Measurements from ENCODE around the gene GABBR2. TPM values are rescaled to one million over a fixed set of nuclear protein-coding genes. Genes with fewer than 3 reads are reported as not detected.

The GABBR2 gene
- total and polyA plus RNA-seq, 2 donors, result 0.14 TPM

DNA sequence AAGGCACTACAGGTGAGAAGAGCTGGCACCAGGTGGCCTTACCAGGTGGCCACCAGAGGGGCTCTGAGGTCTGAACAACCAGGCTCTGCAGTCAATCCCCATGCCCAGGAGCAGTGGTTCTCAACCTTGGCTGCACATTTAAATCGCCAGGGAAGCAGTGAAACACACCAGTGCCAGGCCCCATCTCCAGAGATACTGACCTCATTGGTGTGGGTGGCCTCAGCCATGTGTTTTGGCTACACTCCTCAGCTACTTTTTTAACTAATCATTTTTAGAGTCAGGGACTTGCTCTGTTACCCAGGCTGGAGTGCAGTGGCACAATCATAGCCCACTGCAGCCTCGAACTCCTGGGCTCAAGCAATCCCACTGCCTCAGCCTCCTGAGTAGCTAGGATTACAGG, 56.0 kb downstream of the GABBR2 start:
- no peak overlapping the region for H3K4me3 ChIP-seq (ENCODE audit: low read length in 2 of 2)
- no peaks in the 10 kb centered on the region for H3K4me1 ChIP-seq (ENCODE audit: control insufficient read depth in 2 of 2, insufficient read depth in 2 of 2, low read length in 2 of 2)
- 93% methylated on average over 2 of the region's 2 CpGs for WGBS
- no peak for DNase-seq (ENCODE audit: low read depth in 6 of 9, low spot score in 9 of 9)
- no peak overlapping the region for H3K27ac ChIP-seq (ENCODE audit: low read depth in 1 of 2, low read length in 1 of 2)
- no peaks in the 10 kb centered on the region for H3K36me3 ChIP-seq (ENCODE audit: control insufficient read depth in 2 of 2, insufficient read depth in 2 of 2, low read length in 1 of 2)
- peaks cover 0 to 5% of the 10 kb centered on the region in 2 donors for H3K27me3 ChIP-seq (ENCODE audit: control insufficient read depth in 2 of 2, insufficient read depth in 1 of 2, low read length in 1 of 2)
- no peaks in the 10 kb centered on the region for H3K9me3 ChIP-seq (ENCODE audit: control insufficient read depth in 2 of 2, insufficient read depth in 1 of 2, low read length in 1 of 2)

DNA sequence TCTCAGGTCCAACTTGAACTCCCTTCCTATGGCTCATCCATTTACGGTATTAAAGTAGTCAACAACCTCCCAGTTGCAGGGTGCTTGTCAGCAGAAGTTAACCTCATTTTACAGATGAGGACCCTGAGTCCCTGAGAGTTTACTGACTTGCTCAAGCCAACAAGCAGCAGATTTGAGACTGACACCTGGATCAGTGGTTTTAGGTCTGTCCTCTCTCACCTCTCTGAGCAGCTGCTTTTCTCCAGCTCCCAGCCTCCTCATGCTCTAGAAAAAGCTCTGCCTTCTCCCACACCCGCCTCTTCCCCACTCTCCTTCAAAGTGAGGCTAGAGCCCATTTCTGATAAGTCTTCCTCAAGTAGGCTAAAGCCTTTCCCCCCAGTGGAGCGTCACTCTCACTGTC, 56.4 kb downstream of the GABBR2 start:
- Histone ChIP-seq H3K4me3 (ENCODE audit: low read length in 2 of 2) (no peak overlapping the region), H3K27ac (ENCODE audit: low read depth in 1 of 2, low read length in 1 of 2) (no peak overlapping the region), H3K36me3 (ENCODE audit: control insufficient read depth in 2 of 2, insufficient read depth in 2 of 2, low read length in 1 of 2) (no peaks in the 10 kb centered on the region), H3K9me3 (ENCODE audit: control insufficient read depth in 2 of 2, insufficient read depth in 1 of 2, low read length in 1 of 2) (no peaks in the 10 kb centered on the region), H3K4me1 (ENCODE audit: control insufficient read depth in 2 of 2, insufficient read depth in 2 of 2, low read length in 2 of 2) (no peaks in the 10 kb centered on the region), H3K27me3 (ENCODE audit: control insufficient read depth in 2 of 2, insufficient read depth in 1 of 2, low read length in 1 of 2) (peaks cover 0 to 5% of the 10 kb centered on the region in 2 donors)
- DNase-seq (ENCODE audit: low read depth in 6 of 9, low spot score in 9 of 9), result no peak
- WGBS, result 96% methylated on average over 3 of the region's 3 CpGs

DNA sequence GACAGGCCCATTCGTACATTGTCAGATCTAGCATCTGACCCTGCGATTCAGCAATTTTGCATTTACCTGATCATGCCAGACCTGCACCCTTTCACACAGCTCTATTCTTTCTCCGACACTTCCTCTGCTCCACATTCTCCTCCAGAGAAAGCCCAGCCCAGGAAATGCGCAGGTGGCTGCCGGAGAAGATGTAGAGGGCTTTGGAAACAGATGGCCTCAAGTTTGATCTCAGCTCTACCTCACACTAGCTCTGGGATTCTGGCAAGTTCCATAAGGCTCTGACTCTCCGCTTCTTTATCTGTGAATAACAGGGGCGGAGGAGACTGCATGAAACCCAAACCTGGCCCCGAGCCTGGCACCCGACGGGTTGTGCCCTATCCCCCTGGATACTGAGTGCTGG, 61.5 kb downstream of the GABBR2 start:
- 97% methylated on average over 10 of the region's 10 CpGs for WGBS
- Histone ChIP-seq H3K27me3 (ENCODE audit: control insufficient read depth in 2 of 2, insufficient read depth in 1 of 2, low read length in 1 of 2) (no peaks in the 10 kb centered on the region), H3K4me3 (ENCODE audit: low read length in 2 of 2) (no peak overlapping the region), H3K4me1 (ENCODE audit: control insufficient read depth in 2 of 2, insufficient read depth in 2 of 2, low read length in 2 of 2) (no peaks in the 10 kb centered on the region), H3K27ac (ENCODE audit: low read depth in 1 of 2, low read length in 1 of 2) (no peak overlapping the region), H3K9me3 (ENCODE audit: control insufficient read depth in 2 of 2, insufficient read depth in 1 of 2, low read length in 1 of 2) (no peaks in the 10 kb centered on the region), H3K36me3 (ENCODE audit: control insufficient read depth in 2 of 2, insufficient read depth in 2 of 2, low read length in 1 of 2) (no peaks in the 10 kb centered on the region)
- DNase-seq (ENCODE audit: low read depth in 6 of 9, low spot score in 9 of 9), result no peak

DNA sequence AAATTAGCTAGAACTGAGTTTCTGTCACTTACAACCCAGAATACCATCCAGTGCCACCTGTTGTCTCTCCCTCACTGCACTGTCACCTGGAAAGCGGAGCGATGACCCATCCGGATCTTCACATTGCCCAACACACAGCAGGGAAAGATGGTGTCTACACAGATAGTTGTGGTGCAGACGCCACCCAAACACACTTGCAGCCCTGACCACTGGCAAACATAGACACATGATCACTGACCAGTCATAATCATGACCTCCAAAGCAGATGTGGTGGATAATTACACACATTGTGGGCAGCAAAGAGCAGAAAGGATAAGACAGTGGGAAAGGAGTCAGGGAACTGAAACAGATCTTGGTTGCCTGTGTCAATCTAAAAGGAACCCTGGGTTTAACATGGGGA, 64.7 kb downstream of the GABBR2 start:
- no peak for DNase-seq (ENCODE audit: low read depth in 6 of 9, low spot score in 9 of 9)
- whole genome bisulfite sequencing, result 97% methylated on average over 4 of the region's 4 CpGs
- peaks cover 0 to 2% of the 10 kb centered on the region in 2 donors for H3K27me3 ChIP-seq (ENCODE audit: control insufficient read depth in 2 of 2, insufficient read depth in 1 of 2, low read length in 1 of 2)
- H3K9me3 ChIP-seq (ENCODE audit: control insufficient read depth in 2 of 2, insufficient read depth in 1 of 2, low read length in 1 of 2), result no peaks in the 10 kb centered on the region
- no peak overlapping the region for H3K4me3 ChIP-seq (ENCODE audit: low read length in 2 of 2)
- no peaks in the 10 kb centered on the region for H3K36me3 ChIP-seq (ENCODE audit: control insufficient read depth in 2 of 2, insufficient read depth in 2 of 2, low read length in 1 of 2)
- H3K4me1 ChIP-seq (ENCODE audit: control insufficient read depth in 2 of 2, insufficient read depth in 2 of 2, low read length in 2 of 2), result no peaks in the 10 kb centered on the region
- H3K27ac ChIP-seq (ENCODE audit: low read depth in 1 of 2, low read length in 1 of 2), result no peak overlapping the region

DNA sequence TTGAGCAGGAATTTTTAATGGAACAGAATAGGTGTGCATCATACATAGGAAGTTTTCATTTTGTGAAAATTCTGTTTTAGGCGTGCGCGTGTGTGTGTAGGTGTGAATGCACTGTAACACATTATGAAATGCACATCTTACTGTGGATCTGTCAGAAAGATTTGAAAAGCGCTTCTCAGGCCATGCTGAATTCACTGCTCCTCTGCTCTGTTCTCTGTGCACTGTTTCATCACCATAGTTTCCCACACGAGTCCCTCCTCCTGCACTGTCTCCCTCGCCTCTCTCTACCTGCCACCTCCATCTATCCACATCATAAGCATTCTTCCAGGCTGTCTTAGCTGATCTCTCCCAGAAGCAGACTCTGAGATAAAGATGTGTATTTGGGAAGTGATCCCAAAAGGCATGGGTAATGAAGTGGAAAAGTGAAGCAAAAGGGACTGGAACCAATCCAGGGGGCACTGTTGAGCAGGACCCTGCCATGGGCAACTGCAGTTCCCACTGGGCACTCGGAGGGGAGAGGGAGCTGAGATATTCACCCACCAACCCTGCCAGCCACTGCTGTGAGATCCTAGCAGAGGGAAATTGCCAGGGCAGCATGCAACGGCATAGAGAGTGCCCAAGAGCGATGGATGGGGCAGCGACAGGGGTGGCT, 65.9 kb downstream of the GABBR2 start:
- Histone ChIP-seq H3K27me3 (ENCODE audit: control insufficient read depth in 2 of 2, insufficient read depth in 1 of 2, low read length in 1 of 2) (peaks cover 0 to 2% of the 10 kb centered on the region in 2 donors), H3K27ac (ENCODE audit: low read depth in 1 of 2, low read length in 1 of 2) (no peak overlapping the region), H3K36me3 (ENCODE audit: control insufficient read depth in 2 of 2, insufficient read depth in 2 of 2, low read length in 1 of 2) (no peaks in the 10 kb centered on the region), H3K9me3 (ENCODE audit: control insufficient read depth in 2 of 2, insufficient read depth in 1 of 2, low read length in 1 of 2) (no peaks in the 10 kb centered on the region), H3K4me1 (ENCODE audit: control insufficient read depth in 2 of 2, insufficient read depth in 2 of 2, low read length in 2 of 2) (no peaks in the 10 kb centered on the region), H3K4me3 (ENCODE audit: low read length in 2 of 2) (no peak overlapping the region)
- 90% methylated on average over 10 of the region's 10 CpGs for WGBS
- no peak for DNase-seq (ENCODE audit: low read depth in 6 of 9, low spot score in 9 of 9)

DNA sequence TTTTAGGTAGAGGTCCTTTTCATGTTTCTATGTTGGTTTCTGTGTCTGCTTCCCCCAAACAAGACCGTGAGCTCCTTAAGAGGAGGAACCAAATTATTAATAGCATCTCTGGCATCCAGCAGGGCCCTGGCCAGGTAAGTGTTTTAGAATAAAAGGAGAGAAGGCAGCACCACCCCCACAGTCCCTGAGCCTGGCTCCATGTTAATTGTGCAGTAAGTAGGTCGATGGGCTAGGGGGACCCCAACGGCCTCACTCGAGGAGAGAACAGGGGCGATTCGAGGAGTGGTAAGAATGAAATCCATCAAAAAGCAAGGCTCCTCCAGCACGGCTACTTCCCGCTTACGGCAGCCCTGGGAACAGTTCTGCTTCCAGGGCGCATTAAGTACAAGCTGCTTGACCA, 67.0 kb downstream of the GABBR2 start:
- H3K27me3 ChIP-seq (ENCODE audit: control insufficient read depth in 2 of 2, insufficient read depth in 1 of 2, low read length in 1 of 2), result peaks cover 0 to 2% of the 10 kb centered on the region in 2 donors
- H3K9me3 ChIP-seq (ENCODE audit: control insufficient read depth in 2 of 2, insufficient read depth in 1 of 2, low read length in 1 of 2), result no peaks in the 10 kb centered on the region
- no peaks in the 10 kb centered on the region for H3K4me1 ChIP-seq (ENCODE audit: control insufficient read depth in 2 of 2, insufficient read depth in 2 of 2, low read length in 2 of 2)
- WGBS, result 80% methylated on average over 10 of the region's 10 CpGs
- no peak overlapping the region for H3K4me3 ChIP-seq (ENCODE audit: low read length in 2 of 2)
- DNase-seq (ENCODE audit: low read depth in 6 of 9, low spot score in 9 of 9), result no peak
- no peaks in the 10 kb centered on the region for H3K36me3 ChIP-seq (ENCODE audit: control insufficient read depth in 2 of 2, insufficient read depth in 2 of 2, low read length in 1 of 2)
- no peak overlapping the region for H3K27ac ChIP-seq (ENCODE audit: low read depth in 1 of 2, low read length in 1 of 2)

DNA sequence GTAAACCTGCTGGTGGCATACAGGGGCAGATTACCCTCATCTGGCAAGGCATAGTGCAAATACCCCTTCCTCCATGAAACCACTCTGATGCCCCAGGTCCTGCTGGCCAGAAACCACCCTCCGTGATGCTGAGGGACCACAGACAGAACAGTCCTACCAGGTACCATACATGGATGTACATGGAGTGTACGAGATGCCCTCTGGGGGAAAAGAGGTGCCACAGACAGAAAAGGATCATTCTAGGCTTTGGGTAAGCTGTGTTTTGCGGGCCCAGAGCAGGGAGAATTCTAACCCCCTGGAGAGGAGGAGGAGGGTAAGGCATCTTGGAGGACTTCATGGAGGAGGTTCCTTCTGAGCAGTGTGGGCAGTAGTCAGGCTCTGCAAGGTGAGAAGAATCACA, 68.3 kb downstream of the GABBR2 start:
- H3K9me3 ChIP-seq (ENCODE audit: control insufficient read depth in 2 of 2, insufficient read depth in 1 of 2, low read length in 1 of 2), result no peaks in the 10 kb centered on the region
- H3K36me3 ChIP-seq (ENCODE audit: control insufficient read depth in 2 of 2, insufficient read depth in 2 of 2, low read length in 1 of 2), result no peaks in the 10 kb centered on the region
- H3K4me3 ChIP-seq (ENCODE audit: low read length in 2 of 2), result no peak overlapping the region
- peaks cover 0 to 2% of the 10 kb centered on the region in 2 donors for H3K27me3 ChIP-seq (ENCODE audit: control insufficient read depth in 2 of 2, insufficient read depth in 1 of 2, low read length in 1 of 2)
- H3K27ac ChIP-seq (ENCODE audit: low read depth in 1 of 2, low read length in 1 of 2), result no peak overlapping the region
- DNase-seq (ENCODE audit: low read depth in 6 of 9, low spot score in 9 of 9), result no peak
- H3K4me1 ChIP-seq (ENCODE audit: control insufficient read depth in 2 of 2, insufficient read depth in 2 of 2, low read length in 2 of 2), result no peaks in the 10 kb centered on the region
- 95% methylated on average over 3 of the region's 3 CpGs for WGBS

DNA sequence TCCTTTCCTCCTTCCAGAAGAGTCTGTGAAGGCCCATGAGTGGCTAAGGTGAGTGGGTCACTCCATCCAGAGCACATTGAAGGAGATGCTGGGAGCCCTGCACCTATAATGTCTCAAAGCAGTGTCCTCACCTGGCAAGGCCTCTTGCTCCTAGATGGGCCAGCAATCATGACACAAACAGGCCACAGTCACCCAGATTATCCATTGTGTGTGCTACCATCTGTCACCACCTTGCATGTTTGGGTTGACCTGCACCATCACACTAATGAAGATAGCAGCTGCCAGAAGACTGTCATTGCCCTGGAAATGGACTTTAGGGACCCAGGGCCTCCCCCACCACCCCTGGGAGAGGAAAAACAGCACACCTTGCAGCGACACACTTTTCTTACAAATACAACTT, 69.6 kb downstream of the GABBR2 start:
- Histone ChIP-seq H3K27me3 (ENCODE audit: control insufficient read depth in 2 of 2, insufficient read depth in 1 of 2, low read length in 1 of 2) (peaks cover 0 to 2% of the 10 kb centered on the region in 2 donors), H3K4me3 (ENCODE audit: low read length in 2 of 2) (no peak overlapping the region), H3K4me1 (ENCODE audit: control insufficient read depth in 2 of 2, insufficient read depth in 2 of 2, low read length in 2 of 2) (no peaks in the 10 kb centered on the region), H3K27ac (ENCODE audit: low read depth in 1 of 2, low read length in 1 of 2) (no peak overlapping the region), H3K9me3 (ENCODE audit: control insufficient read depth in 2 of 2, insufficient read depth in 1 of 2, low read length in 1 of 2) (no peaks in the 10 kb centered on the region), H3K36me3 (ENCODE audit: control insufficient read depth in 2 of 2, insufficient read depth in 2 of 2, low read length in 1 of 2) (no peaks in the 10 kb centered on the region)
- 95% methylated on average over 1 of the region's 1 CpG for WGBS
- DNase-seq (ENCODE audit: low read depth in 6 of 9, low spot score in 9 of 9), result no peak

DNA sequence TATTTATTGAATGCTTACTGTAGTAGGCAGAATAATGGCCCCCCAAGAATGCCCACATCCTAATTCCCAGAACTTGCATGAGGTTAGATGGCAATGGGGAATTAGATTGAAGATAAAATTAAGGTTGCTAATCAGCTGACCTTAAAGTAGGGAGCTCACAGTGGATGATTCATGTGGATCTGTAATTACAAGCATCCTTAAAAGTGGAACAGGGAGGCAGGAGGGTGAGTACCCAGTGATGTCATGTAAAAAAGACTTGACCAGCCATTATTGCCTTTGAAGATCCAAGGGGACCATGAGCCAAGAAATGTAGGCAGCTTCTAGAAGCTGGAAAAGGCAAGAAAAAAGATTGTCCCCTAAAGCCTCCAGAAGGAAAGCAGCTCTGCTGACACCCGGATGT, 71.4 kb downstream of the GABBR2 start:
- Histone ChIP-seq H3K27ac (ENCODE audit: low read depth in 1 of 2, low read length in 1 of 2) (no peak overlapping the region), H3K4me1 (ENCODE audit: control insufficient read depth in 2 of 2, insufficient read depth in 2 of 2, low read length in 2 of 2) (no peaks in the 10 kb centered on the region), H3K36me3 (ENCODE audit: control insufficient read depth in 2 of 2, insufficient read depth in 2 of 2, low read length in 1 of 2) (no peaks in the 10 kb centered on the region), H3K9me3 (ENCODE audit: control insufficient read depth in 2 of 2, insufficient read depth in 1 of 2, low read length in 1 of 2) (no peaks in the 10 kb centered on the region), H3K27me3 (ENCODE audit: control insufficient read depth in 2 of 2, insufficient read depth in 1 of 2, low read length in 1 of 2) (peaks cover 0 to 2% of the 10 kb centered on the region in 2 donors), H3K4me3 (ENCODE audit: low read length in 2 of 2) (no peak overlapping the region)
- no peak for DNase-seq (ENCODE audit: low read depth in 6 of 9, low spot score in 9 of 9)
- WGBS, result 100% methylated on average over 1 of the region's 1 CpG
